IPS-NIHi7 (cell line): ENCODE data around the gene RNF141.

Source experiments
- DNase-seq: peaks from one replicate; pipeline ENCODE4 v3.0.0; 2012; ENCODE audit warnings: mixed read lengths; ENCODE audit errors: extremely low spot score

RNF141 gene

DNA sequence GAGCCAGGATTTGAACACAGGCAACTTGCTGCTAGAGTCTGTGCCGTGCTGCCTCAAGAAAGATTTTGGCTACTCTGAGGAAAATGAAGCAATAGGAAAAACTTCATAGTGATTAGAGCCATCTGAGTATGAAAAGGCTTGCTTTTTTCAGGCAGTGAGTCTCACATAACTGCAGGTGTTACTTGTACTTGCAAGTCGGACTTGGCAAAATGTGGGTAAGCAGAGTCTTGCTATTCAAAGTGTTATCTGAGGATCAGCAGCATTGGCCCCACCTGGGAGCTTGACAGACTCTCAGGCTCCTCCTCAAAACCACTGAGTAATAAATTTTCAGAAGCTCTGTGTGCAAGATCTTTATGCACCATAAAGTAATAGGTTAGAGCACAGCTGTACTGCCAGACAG, 18.1 kb downstream of the RNF141 start:
- DNase-seq, result no peak

- DNase-seq, result no peak
Observed at GRCh38 chr11:10522276-10522675, 18.7 kb downstream of the RNF141 start.

GRCh38 chr11:10520562-10520961, 20.4 kb downstream of the RNF141 start:
- DNase-seq, result no peak

- DNase-seq, result no peak
Observed at GRCh38 chr11:10519630-10520029, 21.4 kb downstream of the RNF141 start.

DNA sequence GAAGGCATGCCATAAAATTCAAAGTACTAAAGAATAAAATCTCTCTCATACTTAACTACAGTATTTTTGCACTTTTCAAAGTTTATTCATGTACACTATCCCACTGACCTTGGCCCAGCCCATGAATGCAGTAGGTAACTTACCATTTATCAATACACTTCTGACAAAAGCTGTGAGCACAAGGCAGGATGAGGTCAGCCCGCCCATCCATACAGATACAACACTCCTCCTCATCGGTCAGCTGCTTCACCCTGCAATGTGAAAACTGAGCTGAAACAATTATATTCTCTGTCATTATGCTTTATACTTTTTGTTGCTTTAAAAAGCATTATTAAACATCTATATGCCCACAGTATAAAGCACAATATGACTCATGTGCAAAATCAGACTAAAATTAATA, 22.1 kb downstream of the RNF141 start:
- DNase-seq, result no peak

DNA sequence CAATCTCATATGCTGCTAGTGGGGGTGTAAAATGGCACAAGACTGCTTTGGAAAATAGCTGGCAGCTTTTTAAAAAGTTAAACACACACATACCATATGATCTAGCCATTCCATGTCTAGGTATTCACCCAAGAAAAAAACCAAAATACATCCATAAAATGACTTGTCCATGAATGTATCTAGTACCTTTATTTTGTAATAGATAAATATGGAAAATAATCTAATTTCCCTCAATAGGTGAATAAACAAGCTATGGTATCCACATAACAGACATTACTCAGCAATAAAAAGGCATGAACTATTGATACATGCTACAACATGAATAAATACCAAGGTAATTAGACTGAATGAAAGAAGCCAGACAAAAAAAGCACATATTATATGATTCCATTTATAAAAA, 22.9 kb downstream of the RNF141 start:
- DNase-seq, result no peak

DNA sequence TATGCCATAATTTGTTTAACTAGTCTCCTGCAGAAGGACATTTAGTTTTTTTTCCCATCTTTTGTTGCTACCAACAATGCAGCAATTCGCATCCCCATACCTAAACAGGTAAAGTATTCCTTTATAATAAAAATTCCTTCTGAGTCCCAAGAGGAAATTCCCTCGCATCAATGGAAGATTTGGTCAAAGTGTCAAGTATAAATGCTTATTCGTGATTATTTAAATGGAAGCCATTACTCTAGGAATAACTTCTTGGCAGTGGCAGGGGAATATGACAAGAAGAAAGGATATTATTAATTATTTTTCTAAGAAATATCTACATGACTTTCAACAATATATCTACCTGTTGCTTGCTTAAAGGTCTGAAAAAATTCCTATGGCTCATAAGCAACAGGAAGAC, 25.6 kb downstream of the RNF141 start:
- no peak for DNase-seq

- DNase-seq, result no peak
Observed at GRCh38 chr11:10514709-10515108, 26.3 kb downstream of the RNF141 start.

GRCh38 chr11:10514202-10514601, 26.8 kb downstream of the RNF141 start:
- no peak for DNase-seq

- DNase-seq, result peak; percentile 19
Observed at GRCh38 chr11:10511181-10511621, 29.8 kb downstream of the RNF141 start.

DNA sequence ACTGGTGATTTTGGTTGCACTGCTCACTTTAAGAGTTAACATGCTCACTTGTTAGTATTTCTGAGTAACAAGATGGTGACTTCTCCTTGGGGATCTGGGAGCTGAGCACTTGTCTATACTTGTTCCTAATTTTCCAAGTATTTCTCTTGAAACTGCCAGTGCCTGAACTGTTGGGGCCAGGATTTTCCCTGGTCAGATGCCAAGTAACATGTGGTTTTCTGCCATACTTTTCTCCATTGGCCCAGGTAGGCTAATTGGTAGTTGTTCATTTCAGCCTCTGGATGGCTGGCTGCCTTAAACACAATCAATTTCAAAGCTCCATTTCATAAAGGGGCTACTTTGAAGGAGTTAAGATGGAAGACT, 35.0 kb downstream of the RNF141 start:
- no peak for DNase-seq

GRCh38 chr11:10505278-10506007, 35.5 kb downstream of the RNF141 start:
- DNase-seq, result no peak

DNA sequence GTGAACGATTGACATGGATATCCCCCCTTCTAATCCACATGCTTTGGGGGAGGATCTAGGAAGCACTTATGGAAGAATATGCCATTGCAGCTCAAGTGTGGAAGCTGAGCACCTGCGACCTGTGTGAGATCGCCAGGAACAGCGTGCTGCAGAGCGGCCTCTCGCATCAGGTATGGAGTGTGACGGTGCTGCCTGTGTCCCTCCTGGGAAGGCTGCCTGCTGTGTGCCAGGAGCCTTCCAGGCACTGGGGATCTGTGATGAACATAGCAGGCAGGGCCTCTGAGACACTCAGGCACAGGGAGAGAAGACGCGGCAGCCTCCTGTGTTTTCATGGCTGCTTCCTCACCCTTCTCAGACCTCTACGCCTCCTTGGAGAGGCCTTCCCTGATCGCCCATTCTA, 36.5 kb downstream of the RNF141 start:
- no peak for DNase-seq

DNA sequence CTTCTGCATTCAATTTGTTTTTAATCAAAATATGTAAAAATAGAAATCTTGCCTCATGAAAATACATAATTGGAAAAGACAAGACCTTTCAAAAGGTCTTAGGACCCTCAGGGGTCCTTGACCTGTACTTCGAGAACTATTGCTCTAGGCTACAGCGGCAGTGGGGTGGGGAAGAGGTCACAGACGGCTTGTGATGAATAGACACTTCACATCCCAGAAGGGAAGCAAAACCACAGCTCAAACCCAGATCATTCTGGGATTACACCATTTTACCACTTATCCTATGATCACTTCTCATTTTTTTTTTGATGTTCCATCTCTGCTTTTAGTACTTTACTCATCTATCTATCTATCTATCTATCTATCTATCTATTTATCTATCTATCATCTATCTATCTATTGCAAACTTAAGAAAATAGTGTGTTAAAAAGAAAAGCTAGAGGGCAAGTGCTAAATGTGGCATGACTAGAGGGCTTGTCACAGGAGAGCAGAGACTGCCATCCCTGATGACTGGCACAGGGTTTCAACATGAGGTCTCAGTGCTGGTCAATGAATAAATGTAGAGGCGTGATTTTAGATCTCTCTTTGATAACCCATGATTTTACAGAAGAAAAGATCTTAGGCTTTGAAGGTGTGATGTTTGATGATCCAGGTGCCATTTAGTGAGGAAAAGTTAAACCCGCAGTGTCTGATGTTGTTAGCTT, 37.1 kb downstream of the RNF141 start:
- DNase-seq, result no peak

DNA sequence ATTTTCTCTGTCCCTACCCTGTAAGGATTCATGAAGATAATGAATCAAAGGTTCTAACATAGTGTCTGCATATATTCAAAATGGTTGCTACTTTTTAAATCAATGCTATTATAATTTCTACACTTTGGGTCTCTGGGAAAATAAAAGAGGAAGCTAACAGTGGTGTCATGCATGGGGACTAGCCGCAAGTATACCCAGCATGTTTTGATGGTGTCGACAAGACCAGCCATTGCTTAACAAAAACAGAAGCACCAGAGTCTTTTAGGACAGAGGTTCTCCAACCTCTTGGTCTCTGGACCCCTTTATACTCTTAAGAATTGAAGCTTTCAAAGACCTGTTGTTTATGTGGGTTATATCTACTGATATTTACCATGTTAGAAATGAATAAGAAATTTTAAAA, 37.8 kb downstream of the RNF141 start:
- DNase-seq, result no peak

- DNase-seq, result peak; percentile 4
Observed at GRCh38 chr11:10502770-10503169, 38.2 kb downstream of the RNF141 start.

- peak; percentile 2 for DNase-seq
Observed at GRCh38 chr11:10502065-10502680, 38.8 kb downstream of the RNF141 start.

DNA sequence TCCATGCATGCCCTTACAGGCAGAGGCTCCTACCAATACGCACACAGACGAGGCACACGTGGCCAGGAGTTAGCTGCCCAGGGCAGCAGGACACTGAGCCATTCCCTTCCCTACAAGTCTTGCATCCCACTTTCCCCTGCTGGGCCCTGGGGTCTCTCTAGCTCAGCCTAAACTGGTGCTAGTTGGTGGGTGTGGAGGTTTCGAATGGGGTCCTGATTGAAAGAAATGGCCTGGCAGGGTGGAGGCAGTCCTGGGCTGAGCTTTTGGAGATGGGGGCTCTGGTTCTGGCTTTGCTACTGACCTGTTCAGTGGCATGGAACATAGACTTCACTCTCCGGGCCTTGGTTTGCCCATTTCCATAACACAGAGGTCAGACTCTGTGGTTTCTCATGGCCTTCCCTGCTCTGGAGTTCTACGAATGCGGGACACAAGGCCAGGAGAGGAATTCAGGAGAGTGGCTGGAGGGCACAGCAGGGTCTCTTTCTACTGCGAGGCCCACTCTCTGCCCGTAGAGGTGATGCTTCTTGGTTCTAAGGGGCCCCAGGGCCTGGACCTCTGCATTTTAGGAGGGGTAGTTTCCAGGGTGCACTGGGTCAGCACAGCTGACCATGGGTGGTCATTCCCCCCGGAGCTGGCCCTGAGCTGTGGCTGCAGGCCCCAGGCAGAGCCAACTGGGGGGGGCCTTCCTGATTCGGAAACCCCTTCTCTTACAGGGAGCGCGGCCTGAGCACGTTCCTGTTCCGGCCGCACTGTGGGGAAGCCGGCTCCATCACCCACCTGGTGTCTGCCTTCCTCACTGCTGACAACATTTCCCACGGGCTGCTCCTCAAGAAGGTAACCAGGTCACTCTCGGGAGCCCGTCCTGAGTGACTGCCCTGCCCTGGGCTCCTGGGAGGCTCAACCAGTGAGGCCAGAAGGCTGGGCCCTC, 40.0 kb downstream of the RNF141 start:
- DNase-seq, result peak; percentile 10

DNA sequence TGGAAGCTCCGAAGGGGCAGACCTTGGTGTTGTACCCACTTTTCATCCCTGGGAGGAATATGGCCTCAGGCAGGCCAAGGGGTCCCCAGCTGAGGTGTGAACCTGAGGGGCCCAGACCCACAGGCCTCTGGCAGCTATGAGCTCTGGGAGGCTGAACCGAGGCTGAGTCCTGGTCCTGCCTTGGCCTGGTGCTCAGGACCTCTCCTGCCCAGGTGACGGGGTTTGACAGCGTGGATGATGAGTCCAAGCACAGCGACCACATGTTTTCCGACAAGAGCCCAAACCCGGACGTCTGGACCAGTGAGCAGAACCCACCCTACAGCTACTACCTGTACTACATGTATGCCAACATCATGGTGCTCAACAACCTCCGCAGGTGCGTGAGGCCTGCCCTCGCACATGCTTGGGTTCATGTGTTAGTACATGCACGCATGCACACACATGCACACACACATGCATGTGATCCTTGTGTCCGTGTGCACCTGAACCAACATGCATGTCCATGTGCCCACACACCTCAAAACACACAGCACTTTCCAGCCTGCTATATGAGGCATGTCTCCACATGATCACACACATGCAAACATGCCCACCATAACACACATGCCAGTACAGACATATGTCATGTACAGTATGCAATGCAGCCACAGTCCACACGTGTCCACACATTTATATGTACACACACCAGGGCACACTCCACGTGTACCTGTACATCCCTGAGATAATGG, 40.9 kb downstream of the RNF141 start:
- peak; percentile 4 for DNase-seq

- peak; percentile 8 for DNase-seq
Observed at GRCh38 chr11:10499452-10499851, 41.5 kb downstream of the RNF141 start.
